HG03457 (cell line): Measurements from ENCODE around the gene PROSER1.
"Not testable (repeated sequence)": the region's sequence is repeated elsewhere in the genome, so short reads cannot be mapped to it uniquely, and the experiment has no call there.

Experiments used
- ATAC-seq: cut with Tn5 transposase; IDR thresholded peaks from one replicate; pipeline ENCODE4 v1.9.1; 2021; ENCODE audit warnings: moderate number of reproducible peaks; ENCODE audit not compliant: unreplicated experiment

Gene PROSER1

GRCh38 chr13:39037880-39038568 lies at the start of gene PROSER1, which contains the start of gene NHLRC3:
PROSER1 (minus strand) TSS chr13:39038089; CDS start chr13:39037242, 847 bp downstream.
NHLRC3 (plus strand) TSS chr13:39038456; CDS start chr13:39038640, 184 bp downstream.
- peak; percentile 54 for ATAC-seq

DNA sequence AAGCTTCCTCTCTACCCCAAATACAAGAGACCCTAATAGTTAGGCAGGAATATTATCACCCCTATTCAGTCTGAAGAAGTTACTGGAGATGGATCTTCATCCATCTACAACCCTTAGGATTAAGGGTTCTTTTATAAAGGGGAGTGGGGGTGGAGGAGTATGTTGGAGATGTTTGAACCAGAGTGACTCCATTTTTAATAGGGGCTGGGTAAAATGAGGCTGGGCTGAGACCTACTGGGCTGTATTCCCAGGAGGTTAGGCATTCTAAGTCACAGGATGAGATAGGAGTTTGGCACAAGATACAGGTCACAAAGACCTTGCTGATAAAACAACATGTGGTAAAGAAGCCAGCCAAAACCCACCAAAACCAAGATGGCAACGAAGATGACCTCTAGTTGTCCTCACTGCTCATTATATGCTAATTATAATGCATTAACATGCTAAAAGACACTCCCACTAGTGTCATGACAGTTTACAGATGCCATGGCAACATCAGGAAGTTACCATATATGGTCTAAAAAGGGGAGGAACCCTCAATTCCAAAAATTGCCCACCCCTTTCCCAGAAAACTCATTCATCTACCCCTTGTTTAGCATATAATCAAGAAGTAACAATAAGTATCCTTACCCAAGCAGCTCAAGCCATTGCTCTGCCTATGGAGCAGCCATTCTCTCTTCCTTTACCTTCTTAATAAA lies 48.5 kb upstream of the PROSER1 start:
- ATAC-seq, result not testable (repeated sequence)

GRCh38 chr13:39073983-39074382 lies 36.1 kb upstream of the PROSER1 start:
- no peak for ATAC-seq

GRCh38 chr13:39072842-39073241 lies 35.0 kb upstream of the PROSER1 start:
- no peak for ATAC-seq

- no peak for ATAC-seq
Observed at GRCh38 chr13:39062004-39062403, 24.1 kb upstream of the PROSER1 start.

- ATAC-seq, result no peak
Observed at GRCh38 chr13:39058040-39058439, 20.2 kb upstream of the PROSER1 start.

DNA sequence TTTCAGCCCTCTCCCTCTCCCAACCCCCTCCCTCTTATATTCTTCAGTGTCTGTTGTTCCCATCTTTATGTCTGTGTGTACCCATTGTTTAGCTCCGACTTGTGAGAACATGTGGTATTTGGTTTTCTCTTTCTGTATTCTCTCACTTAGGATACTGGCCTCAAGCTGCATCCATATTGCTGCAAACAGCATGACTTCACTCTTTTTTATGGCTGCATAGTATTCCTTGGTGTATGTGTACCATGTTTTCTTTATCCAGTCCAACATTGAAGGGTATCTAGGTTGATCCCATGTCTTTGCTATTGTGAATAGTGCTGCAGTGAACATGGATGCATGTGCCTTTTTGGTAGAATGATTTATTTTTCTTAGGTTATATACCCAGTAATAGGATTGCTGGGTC lies 18.1 kb upstream of the PROSER1 start:
- ATAC-seq, result no peak

DNA sequence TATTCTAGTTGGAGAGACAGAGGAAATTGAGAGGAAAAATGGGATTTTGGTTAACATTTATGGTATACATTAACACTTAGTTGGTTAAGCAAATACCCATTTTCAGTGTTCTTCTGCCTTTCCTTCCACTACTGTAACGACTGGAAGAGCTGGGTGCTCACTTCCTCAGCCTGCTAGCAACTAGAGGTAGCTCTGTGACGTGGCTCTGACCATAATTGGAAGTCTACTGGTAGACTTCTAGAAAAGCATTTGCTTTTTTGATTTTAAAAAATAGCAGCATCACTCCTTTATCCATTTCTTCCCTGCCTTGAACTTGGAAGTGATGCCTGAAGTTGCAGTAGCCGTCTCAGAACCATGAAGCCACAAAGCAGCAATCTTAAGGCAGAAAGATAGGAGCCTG lies 16.2 kb upstream of the PROSER1 start:
- ATAC-seq, result no peak

GRCh38 chr13:39052944-39053343 lies 15.1 kb upstream of the PROSER1 start:
- no peak for ATAC-seq

GRCh38 chr13:39051157-39051556 lies 13.3 kb upstream of the PROSER1 start:
- ATAC-seq, result no peak

GRCh38 chr13:39049274-39049673 lies 11.4 kb upstream of the PROSER1 start:
- no peak for ATAC-seq

GRCh38 chr13:39048806-39049205 lies 10.9 kb upstream of the PROSER1 start:
- no peak for ATAC-seq

- no peak for ATAC-seq
Observed at GRCh38 chr13:39047560-39047959, 9.7 kb upstream of the PROSER1 start.

DNA sequence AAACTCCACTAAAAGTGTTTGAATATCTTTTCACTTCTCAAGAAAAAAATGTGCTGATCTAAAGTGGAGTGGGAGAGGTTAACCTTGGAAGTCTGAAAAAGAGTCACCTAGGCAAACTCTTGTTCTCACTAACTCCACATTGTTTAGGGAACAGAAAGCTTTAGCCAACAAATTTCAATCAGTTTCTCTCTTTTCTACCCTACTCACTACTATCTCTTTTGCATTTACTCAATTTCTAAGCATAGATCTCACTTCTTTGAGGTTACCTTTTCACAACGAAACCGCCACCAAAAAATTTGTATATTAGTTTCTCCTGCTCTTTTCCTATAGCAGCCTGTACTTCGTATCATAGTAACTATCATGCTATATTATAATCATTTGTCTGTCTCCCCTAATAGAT lies 6.6 kb upstream of the PROSER1 start:
- ATAC-seq, result no peak

GRCh38 chr13:39040206-39040605 lies 2.3 kb upstream of the PROSER1 start:
- ATAC-seq, result no peak

DNA sequence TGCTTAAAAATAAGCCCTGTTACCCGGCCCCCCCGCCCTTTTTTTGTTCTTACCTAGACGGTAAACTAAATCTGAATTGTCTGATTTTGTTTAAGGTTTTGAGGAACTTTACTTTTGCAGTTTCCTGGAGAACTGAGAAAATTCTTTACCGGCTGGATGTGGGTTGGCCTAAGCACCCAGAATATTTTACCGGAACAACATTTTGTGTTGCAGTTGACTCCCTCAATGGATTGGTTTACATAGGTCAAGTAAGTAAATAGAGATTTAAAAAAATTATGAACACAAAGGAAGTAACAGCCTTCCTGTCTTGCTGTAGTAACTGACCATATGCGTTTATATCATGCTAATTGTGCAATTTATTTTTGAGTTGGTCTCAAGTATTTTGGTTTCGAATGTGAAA lies 1.2 kb upstream of the PROSER1 start:
- no peak for ATAC-seq

GRCh38 chr13:39038569-39039030 lies 711 bp upstream of the PROSER1 start:
- ATAC-seq, result peak; percentile 29

DNA sequence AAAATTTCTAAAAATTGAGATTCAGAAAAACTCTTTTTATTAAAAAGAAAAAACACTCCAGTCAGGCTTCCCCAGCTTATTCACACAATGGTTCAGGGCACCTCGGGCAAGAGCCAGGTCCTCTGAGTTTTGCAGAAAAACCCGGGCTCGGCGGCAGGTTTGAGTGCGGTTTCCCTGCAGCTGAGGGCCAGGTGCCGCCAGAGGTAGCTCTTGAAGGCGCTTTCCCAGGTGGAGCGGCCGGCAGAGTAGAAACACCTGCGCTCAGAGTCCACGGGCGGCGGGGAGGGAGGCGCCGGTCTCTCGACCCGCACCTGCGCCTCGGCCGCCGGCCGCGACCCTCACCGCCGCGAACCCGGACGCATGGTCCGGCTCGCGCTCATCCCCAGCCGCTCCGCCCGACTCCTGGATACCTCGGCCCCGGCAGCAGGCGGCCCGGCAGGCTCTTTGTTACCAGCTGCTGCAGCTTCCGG lies 444 bp downstream of the PROSER1 start:
- ATAC-seq, result peak; percentile 13

- no peak for ATAC-seq
Observed at GRCh38 chr13:39036212-39036611, 1.7 kb downstream of the PROSER1 start.

GRCh38 chr13:39035799-39036198 lies 2.1 kb downstream of the PROSER1 start:
- ATAC-seq, result no peak

- no peak for ATAC-seq
Observed at GRCh38 chr13:39035204-39035603, 2.7 kb downstream of the PROSER1 start.

- ATAC-seq, result no peak
Observed at GRCh38 chr13:39034085-39034484, 3.8 kb downstream of the PROSER1 start.
